HPDE6-E6E7 (cell line): Measurements from ENCODE around the gene OR1F1.
"Not testable (repeated sequence)": the region's sequence is repeated elsewhere in the genome, so short reads cannot be mapped to it uniquely, and the experiment has no call there.

Experiments
- DNase-seq: peaks from one replicate; pipeline ENCODE4 v3.0.0; 2011; ENCODE audit warnings: missing footprints; ENCODE audit errors: extremely low spot score

The OR1F1 gene

DNA sequence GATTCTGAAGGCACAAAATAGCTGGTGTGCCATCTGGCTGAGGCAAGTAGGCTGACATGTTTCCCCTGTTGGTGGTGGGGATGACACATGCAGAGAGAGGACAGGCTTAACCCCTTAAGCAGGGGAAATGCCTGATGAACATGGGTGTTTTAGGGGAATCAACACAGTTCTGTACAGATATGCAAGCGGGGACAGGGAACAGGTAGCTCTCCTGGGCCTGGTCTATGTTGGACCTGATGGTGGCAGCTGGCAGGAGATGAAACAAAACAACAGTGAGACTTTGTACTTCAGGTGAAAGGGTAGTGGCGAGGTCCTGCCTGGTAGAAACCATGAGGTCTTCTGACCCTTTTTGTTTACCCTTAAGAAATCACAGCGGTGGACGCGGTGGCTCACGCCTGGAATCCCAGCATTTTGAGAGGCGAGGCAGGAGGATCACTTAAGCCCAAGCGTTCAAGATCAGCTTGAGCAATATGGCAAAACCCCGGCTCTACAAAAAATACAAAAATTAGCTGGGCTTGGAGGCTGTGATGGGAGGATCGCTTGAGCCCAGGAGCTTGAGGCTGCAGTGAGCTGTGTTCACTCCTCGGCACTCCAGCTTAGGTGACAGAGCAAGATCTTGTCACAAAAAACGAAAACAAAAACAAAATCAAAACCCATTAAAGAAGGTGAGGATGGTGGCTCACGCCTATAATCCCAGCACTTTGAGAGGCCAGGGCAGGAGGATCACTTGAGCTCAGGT, 10.5 kb downstream of the OR1F1 start:
- DNase-seq = no peak

GRCh38 chr16:3202903-3203539, 15.0 kb downstream of the OR1F1 start:
- no peak for DNase-seq

DNA sequence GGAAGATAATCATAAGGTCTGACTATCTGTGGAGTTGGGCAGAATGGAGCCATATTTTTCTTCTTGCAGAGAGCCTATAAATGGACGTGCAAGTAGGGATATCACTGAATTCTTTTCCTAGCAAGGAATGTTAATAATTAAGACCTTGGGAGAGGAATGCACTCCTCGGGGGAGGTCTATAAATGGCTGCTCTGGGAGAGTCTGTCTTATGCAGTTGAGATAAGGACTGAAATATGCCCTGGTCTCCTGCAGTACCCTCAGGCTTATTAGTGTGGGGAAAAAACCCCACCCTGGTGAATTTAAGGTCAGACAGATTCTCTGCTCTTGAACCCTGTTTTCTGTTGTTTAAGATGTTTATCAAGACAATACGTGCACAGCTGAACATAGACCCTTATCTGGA, 17.9 kb downstream of the OR1F1 start:
- not testable (repeated sequence) for DNase-seq

DNA sequence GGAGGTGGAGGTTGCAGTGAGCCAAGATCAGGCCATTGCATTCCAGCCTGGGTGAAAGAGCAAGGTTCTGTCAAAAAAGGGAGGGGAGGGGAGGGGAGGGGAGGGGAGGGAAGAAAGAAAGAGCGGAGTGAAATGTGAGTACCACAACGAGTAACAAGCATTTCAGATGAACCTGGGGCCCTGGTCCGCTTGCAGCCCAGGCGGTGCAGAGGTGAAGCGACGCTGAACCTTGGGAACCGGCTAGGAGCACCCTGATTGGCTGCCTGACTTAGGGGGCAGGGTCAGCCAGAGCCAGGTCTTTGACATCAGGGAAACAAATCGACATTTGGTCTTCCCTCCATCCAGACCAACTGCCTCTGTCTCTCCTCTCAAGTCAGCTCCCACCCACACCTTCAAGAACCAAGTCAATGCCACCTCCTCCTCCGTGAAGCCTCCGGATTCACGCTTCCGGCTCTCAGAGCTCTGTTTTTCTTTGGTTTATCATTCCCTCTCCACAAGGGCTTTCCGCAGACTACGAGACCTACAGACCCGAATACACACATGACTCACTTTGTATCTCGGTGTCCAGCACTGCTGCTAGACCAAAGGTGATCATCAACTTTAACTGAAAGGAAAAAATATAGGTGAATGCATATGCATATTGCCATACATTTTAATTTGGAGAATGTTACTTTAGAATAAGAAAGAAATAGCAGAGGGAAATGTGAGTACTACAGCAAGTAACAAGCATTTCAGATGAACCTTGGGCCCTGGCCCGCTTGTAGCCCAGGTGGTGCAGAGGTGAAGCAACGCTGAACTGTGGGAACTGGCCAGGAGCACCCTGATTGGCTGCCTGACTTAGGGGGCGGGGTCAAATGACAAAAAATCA, 19.3 kb downstream of the OR1F1 start:
- DNase-seq = no peak

- DNase-seq = no peak
Observed at GRCh38 chr16:3212006-3212405, 24.0 kb downstream of the OR1F1 start.

GRCh38 chr16:3212567-3212966, 24.6 kb downstream of the OR1F1 start:
- no peak for DNase-seq

- no peak for DNase-seq
Observed at GRCh38 chr16:3214904-3215600, 27.0 kb downstream of the OR1F1 start.

DNA sequence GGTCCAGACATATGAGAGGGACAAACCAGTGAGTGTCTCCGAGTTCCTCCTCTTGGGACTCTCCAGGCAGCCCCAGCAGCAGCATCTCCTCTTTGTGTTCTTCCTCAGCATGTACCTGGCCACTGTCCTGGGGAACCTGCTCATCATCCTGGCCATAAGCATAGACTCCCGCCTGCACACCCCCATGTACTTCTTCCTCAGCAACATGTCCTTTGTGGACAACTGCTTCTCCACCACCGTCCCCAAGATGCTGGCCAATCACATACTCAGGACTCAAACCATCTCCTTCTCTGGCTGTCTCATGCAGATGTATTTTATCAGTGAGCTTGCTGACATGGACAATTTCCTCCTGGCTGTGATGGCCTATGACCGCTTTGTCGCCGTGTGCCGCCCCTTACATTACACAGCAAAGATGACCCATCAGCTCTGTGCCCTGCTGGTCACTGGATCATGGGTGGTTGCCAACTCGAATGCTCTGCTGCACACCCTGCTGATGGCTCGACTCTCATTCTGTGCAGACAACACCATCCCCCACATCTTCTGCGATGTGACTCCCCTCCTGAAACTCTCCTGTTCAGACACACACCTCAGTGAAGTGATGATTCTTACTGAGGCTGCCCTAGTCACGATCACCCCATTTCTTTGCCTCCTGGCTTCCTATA, 27.7 kb downstream of the OR1F1 start:
- no peak for DNase-seq

GRCh38 chr16:3216263-3216640, 28.2 kb downstream of the OR1F1 start:
- DNase-seq = no peak

GRCh38 chr16:3220839-3221238, 32.8 kb downstream of the OR1F1 start:
- DNase-seq = no peak

DNA sequence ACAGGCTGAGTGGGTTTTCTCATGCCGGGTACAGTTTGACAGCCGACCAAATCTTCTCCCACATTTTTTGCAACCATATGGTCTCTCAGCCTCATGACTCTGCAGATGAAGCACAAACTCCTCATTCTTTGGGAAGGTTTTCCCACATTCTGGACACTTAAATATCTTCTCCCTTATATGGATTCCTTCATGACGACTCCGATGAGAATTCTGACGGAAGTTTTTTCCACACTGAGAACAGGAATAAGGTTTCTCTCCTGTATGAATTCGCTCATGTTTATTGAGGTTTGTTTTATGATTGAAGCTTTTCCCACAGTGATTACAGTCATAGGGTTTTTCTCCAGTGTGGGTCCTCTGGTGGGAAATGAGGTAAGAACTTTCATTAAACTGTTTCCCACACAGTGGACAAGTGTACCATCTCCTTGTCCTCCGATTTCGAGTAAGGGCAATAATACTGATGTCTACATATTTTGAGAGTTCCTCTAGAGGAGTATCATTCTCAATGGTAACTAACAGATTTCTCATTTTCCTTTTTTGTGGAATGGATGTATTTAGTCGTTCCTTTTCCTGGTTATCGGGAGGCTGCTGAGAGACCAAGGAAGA, 36.0 kb downstream of the OR1F1 start:
- DNase-seq = no peak

DNA sequence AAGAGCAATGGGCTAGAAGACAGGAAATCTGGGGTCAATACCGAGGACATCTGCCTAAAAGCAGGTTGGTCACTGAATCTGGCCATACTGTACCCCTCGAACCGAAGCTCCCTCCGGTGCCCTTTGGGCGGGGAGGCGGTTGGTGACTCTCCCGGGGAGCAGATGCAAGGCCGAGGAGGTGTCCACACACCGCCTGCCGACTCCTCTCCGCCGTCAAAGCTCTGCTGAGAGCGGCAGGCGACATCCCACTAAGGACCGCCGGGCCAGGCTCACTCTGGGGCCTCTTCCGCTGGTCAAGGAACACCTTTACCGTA, 46.5 kb downstream of the OR1F1 start:
- no peak for DNase-seq

DNA sequence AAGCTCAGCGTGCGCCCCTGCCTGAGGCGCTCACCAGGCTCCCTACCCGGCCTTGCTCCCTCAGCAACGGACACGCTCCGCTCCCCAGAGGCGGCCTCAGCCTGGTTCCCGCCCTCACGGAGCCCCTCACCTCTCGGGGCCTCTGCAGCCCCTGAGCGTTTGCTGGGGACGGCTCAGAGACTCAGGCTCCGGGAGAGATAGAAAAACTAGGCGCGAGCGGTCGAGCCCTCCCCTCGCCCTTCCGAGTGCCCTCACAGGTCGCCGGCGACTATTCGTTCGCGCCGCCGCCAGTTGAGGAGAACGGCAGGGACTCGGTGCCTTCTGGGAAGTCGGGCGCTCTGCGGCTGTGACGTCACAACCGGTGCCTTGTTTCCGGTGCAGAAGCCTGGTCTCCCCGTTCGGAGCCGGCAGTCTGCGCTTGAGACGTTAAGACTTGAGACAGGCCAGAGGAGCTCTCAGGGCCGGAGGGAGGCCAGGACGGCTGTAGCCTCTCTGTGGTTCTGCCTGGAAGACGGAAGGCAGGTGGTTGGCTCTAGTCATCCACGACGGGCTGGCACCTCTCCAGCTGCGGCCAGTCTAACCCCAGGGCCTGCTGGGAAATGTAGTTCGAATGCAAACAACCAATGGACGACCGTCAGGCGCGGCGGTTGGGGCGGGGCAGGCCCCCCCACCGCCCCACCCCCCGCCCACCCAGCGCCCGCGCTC, 47.0 kb downstream of the OR1F1 start, which contains the start of gene ZNF200:
ZNF200 (minus strand) TSS at position 302 of the 705 bp plus-strand sequence. CDS start 1,403 bp downstream, outside the sequence.
- DNase-seq = peak; percentile 92

GRCh38 chr16:3235856-3236669, 48.1 kb downstream of the OR1F1 start:
- DNase-seq = no peak

- no peak for DNase-seq
Observed at GRCh38 chr16:3241761-3242160, 53.8 kb downstream of the OR1F1 start.

DNA sequence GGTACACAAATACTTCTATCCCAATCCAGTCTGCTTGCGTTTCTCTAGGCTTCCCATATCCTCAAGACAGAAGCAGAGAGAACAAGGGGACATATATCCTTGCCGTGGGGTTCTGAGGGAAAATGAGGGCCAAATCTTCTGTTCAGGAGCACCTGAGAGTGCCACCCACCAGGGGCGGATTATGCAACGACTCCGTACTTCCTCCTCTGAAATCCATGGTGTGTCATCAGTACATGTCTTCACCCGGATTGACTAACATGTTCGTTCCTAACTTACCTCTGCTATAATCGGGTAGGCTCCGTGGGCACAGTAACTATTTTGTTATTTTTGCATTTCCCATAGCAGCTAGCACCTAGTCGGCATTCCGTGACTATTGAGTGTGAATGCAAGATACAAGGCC, 54.7 kb downstream of the OR1F1 start:
- DNase-seq = peak; percentile 93

GRCh38 chr16:3243882-3244281, 55.9 kb downstream of the OR1F1 start:
- no peak for DNase-seq

DNA sequence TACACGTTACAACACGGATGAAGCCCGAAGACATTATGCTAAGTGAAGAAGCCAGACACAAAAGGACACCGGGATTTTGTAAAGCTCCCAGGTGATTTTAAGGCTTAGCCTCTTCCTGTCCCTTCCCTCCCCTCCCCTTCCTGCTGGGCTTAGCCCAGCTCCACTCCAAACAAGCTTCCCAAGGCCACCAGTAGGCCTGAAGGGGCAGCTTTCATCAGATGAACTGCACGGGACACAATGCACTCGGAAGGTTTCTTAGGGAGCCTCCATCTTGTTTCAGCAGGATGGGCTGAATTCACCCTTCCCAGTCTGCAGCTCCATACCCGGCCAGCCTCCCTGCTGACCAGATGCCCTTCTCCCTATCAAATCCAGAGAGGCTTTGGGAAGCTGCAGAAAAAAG, 58.0 kb downstream of the OR1F1 start:
- DNase-seq = no peak

- no peak for DNase-seq
Observed at GRCh38 chr16:3246876-3247275, 58.9 kb downstream of the OR1F1 start.

GRCh38 chr16:3248596-3248995, 60.6 kb downstream of the OR1F1 start:
- DNase-seq = no peak
